Tibial artery (tissue), 4 donors: ENCODE results near the gene SLIT3.

Experiments
- DNase-seq, 2 donors: peaks; one replicate each; pipeline ENCODE4 v3.0.0-alpha.2; 2019
- H3K27ac ChIP-seq, 2 donors: fragments of 200-600 bp; sonication (generic) in 1 of 2; 1 replicate in 1 of 2; 2 replicates in 1 of 2; pipeline ENCODE4 v1.5.1; 2018 to 2019; ENCODE audit warnings: mild to moderate bottlenecking in 1 of 2
- H3K27me3 ChIP-seq, 2 donors: fragments of 200-600 bp; sonication (generic) in 1 of 2; one replicate each; pipeline versions ENCODE4 v1.5.1 to v1.6.0; 2016 to 2019
- H3K36me3 ChIP-seq, 3 donors: fragments of 200-600 bp; sonication (generic) in 2 of 3; one replicate each; pipeline ENCODE4 v1.5.1; 2016 to 2019; ENCODE audit warnings: mild to moderate bottlenecking in 2 of 3
- H3K4me1 ChIP-seq, 4 donors: fragments of 200-600 bp; sonication (generic) in 2 of 4; 1 replicate in 3 of 4; 2 replicates in 1 of 4; pipeline ENCODE4 v1.5.1; 2016 to 2019
- H3K4me3 ChIP-seq, 2 donors: fragments of 200-600 bp; sonication (generic) in 1 of 2; 1 replicate in 1 of 2; 2 replicates in 1 of 2; pipeline ENCODE4 v1.5.1; 2018 to 2019; ENCODE audit warnings: mild to moderate bottlenecking in 2 of 2
- H3K9me3 ChIP-seq, 3 donors: fragments of 200-600 bp; sonication (generic) in 1 of 3; one replicate each; pipeline ENCODE4 v1.5.1; 2016 to 2019
- CTCF ChIP-seq, 2 experiments: fragments of 200-600 bp in 1 of 2; fragments of 450-650 bp in 1 of 2; IDR thresholded peaks; one replicate each; pipeline ENCODE4 v1.5.1; 2017 to 2019; ENCODE audit warnings: antibody characterized with exemption in 2 of 2, mild to moderate bottlenecking in 1 of 2, moderate library complexity in 1 of 2
- intact Hi-C: fragments of 100-400 bp; cut with DNase I; formaldehyde crosslinking; loops from one replicate; pipeline ENCODE4 v1.15.0; 2023; ENCODE audit warnings: low total_unique reads

Gene SLIT3

GRCh38 chr5:168978015-168978414 is 322.9 kb downstream of the SLIT3 start:
- H3K36me3 ChIP-seq = no peaks in the 10 kb centered on the region
- no peaks in the 10 kb centered on the region for H3K27me3 ChIP-seq
- H3K4me1 ChIP-seq = peaks cover 0 to 22% (median 0%) of the 10 kb centered on the region in 4 donors
- H3K27ac ChIP-seq = no peak overlapping the region
- H3K9me3 ChIP-seq = no peaks in the 10 kb centered on the region
- DNase-seq = no peak
- no peak overlapping the region for H3K4me3 ChIP-seq
- no peak for TF ChIP-seq CTCF (IDR thresholded peaks at IDR 0.05)
- intact Hi-C loops = no loop called here

GRCh38 chr5:168976311-168976970 is 324.5 kb downstream of the SLIT3 start:
- Histone ChIP-seq H3K36me3 (no peaks in the 10 kb centered on the region), H3K27me3 (no peaks in the 10 kb centered on the region), H3K4me3 (no peak overlapping the region), H3K27ac (no peak overlapping the region), H3K4me1 (peaks cover 0 to 22% (median 0%) of the 10 kb centered on the region in 4 donors), H3K9me3 (no peaks in the 10 kb centered on the region)
- DNase-seq = no peak
- no peak for TF ChIP-seq CTCF (IDR thresholded peaks at IDR 0.05)
- intact Hi-C loops = no loop called here

GRCh38 chr5:168975331-168975730 is 325.6 kb downstream of the SLIT3 start:
- DNase-seq = no peak
- H3K27ac ChIP-seq = no peak overlapping the region
- H3K36me3 ChIP-seq = no peaks in the 10 kb centered on the region
- H3K27me3 ChIP-seq = no peaks in the 10 kb centered on the region
- no peak for TF ChIP-seq CTCF (IDR thresholded peaks at IDR 0.05)
- H3K9me3 ChIP-seq = no peaks in the 10 kb centered on the region
- intact Hi-C loops = no loop called here
- H3K4me3 ChIP-seq = no peak overlapping the region
- H3K4me1 ChIP-seq = peaks cover 0 to 20% (median 0%) of the 10 kb centered on the region in 4 donors

- Histone ChIP-seq H3K9me3 (no peaks in the 10 kb centered on the region), H3K4me1 (peaks cover 0 to 7% (median 0%) of the 10 kb centered on the region in 4 donors), H3K27ac (no peak overlapping the region), H3K4me3 (no peak overlapping the region), H3K36me3 (no peaks in the 10 kb centered on the region), H3K27me3 (no peaks in the 10 kb centered on the region)
- intact Hi-C loops = no loop called here
- DNase-seq = no peak
- no peak for TF ChIP-seq CTCF (IDR thresholded peaks at IDR 0.05)
Observed at GRCh38 chr5:168974082-168974481, 326.9 kb downstream of the SLIT3 start.

GRCh38 chr5:168972731-168973130 is 328.2 kb downstream of the SLIT3 start:
- H3K4me1 ChIP-seq = no peaks in the 10 kb centered on the region
- no peaks in the 10 kb centered on the region for H3K9me3 ChIP-seq
- intact Hi-C loops = no loop called here
- DNase-seq = no peak
- no peak overlapping the region for H3K27ac ChIP-seq
- no peak overlapping the region for H3K4me3 ChIP-seq
- H3K27me3 ChIP-seq = no peaks in the 10 kb centered on the region
- H3K36me3 ChIP-seq = no peaks in the 10 kb centered on the region
- no peak for TF ChIP-seq CTCF (IDR thresholded peaks at IDR 0.05)

GRCh38 chr5:168971100-168971499 is 329.8 kb downstream of the SLIT3 start:
- H3K9me3 ChIP-seq = no peaks in the 10 kb centered on the region
- no peak for TF ChIP-seq CTCF (IDR thresholded peaks at IDR 0.05)
- no peaks in the 10 kb centered on the region for H3K27me3 ChIP-seq
- no peak for DNase-seq
- no peak overlapping the region for H3K4me3 ChIP-seq
- H3K4me1 ChIP-seq = no peaks in the 10 kb centered on the region
- no peak overlapping the region for H3K27ac ChIP-seq
- no peaks in the 10 kb centered on the region for H3K36me3 ChIP-seq
- intact Hi-C loops = no loop called here
